Coronary artery (tissue), 2 donors: ENCODE measurements around the gene ZC3H18.

ENCODE experiments used
- DNase-seq: peaks from one replicate; pipeline ENCODE4 v3.0.0-alpha.2; 2017; ENCODE audit warnings: low spot score
- H3K27ac ChIP-seq, 2 donors: fragments of 200-600 bp; sonication (generic); one replicate each; pipeline ENCODE4 v1.5.1; 2016 to 2019
- H3K4me3 ChIP-seq: fragments of 200-600 bp; sonication (generic); 2 replicates; pipeline ENCODE4 v1.5.1; 2016; ENCODE audit warnings: mild to moderate bottlenecking, moderate library complexity
- CTCF ChIP-seq: fragments of 200-600 bp; sonication (generic); IDR thresholded peaks from one replicate; pipeline ENCODE4 v1.5.1; 2019; ENCODE audit warnings: antibody characterized with exemption

ZC3H18 gene

GRCh38 chr16:88681084-88681680 lies 111.0 kb downstream of the ZC3H18 start:
- no peak for DNase-seq
- TF ChIP-seq CTCF = no peak
- Histone ChIP-seq H3K27ac (no peak overlapping the region), H3K4me3 (no peak overlapping the region)
